GM10248 (cell line): ENCODE results near the gene SSPN.

Experiments used
- CTCF ChIA-PET: fragments of 300-600 bp; sonication (Branson Sonifier 250); formaldehyde crosslinking; extraction: SDS; loops from one replicate; lab custom pipeline; 2021; ENCODE audit warnings: antibody characterized with exemption; lab: Yijun Ruan, JAX
- POLR2A ChIA-PET: fragments of 350-650 bp; sonication (Branson Sonifier 250); formaldehyde crosslinking; extraction: SDS; loops from one replicate; lab custom pipeline; 2020; ENCODE audit warnings: antibody characterized with exemption; lab: Yijun Ruan, JAX
- DNase-seq: peaks from one replicate; pipeline ENCODE4 v3.0.0; 2012; ENCODE audit errors: extremely low spot score
- CTCF ChIP-seq: IDR thresholded peaks from 2 replicates; pipeline ENCODE4 v1.5.1; 2012; ENCODE audit warnings: mild to moderate bottlenecking, low read depth; ENCODE audit errors: extremely low read depth, missing control alignments, control extremely low read depth

Gene SSPN

GRCh38 chr12:26273811-26274210, 78.4 kb downstream of the SSPN start:
- CTCF ChIA-PET, result interaction anchor here (0.8 to 2.1 kb wide), 6 partner anchors 10 to 155 kb away, joined by 3 to 10 read pairs (median 4); no protein-coding TSS in a partner anchor
- POLR2A ChIA-PET, result no interaction called here
- no peak for TF ChIP-seq CTCF
- no peak for DNase-seq

DNA sequence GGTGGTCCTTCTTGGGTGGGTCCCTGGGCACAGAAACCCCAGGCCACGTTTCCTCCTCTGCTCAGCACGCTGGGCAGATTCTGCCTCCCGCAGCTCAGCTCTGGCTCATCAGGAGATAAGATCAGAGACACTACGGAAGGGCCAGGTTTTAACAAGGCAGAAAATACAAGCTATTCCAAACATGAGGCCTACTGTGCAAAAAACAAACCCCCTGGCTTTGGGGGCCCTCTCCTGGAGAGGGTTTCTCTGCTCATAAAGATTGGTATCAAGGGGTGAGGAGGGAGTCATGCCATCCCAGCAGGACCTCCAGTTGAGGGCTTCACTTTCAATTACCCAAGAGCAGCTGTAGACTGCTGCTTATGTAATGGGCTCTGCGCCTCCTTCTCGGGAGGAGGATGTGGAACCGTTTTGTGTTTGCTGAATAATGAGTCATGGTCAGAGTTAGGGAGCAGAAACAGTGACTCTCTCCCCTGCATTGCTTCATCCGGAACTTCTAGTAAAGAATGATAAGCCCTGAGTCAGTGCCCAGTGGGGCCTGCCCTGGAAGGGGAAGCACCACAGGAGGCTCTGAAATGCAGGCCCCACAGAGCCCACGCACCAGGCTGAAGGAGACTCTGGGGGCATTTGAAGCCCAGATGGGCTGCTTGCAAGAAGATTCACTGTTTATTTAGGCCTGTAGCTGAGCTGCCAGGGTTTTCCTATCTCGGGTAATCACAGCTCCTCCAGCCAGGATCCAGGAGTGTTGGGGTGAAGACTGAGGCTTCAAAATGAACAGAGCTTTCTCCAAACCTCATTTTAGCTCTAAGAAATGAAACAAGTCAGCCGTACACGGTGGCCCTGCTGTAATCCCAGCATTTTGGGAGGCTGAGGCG, 79.3 kb downstream of the SSPN start:
- no peak for TF ChIP-seq CTCF
- DNase-seq, result peak; percentile 80
- CTCF ChIA-PET, result interaction anchor here (1.0 to 2.1 kb wide), 6 partner anchors 9 to 156 kb away, joined by 3 to 10 read pairs (median 5); no protein-coding TSS in a partner anchor
- POLR2A ChIA-PET, result no interaction called here

GRCh38 chr12:26275313-26276131, 80.1 kb downstream of the SSPN start:
- ChIA-PET POLR2A (no interaction called here), CTCF (interaction anchor here (0.9 to 1.6 kb wide), 5 partner anchors 8 to 25 kb away, joined by 3 to 5 read pairs (median 4); no protein-coding TSS in a partner anchor)
- DNase-seq, result no peak
- no peak for TF ChIP-seq CTCF

- no peak for DNase-seq
- POLR2A ChIA-PET, result no interaction called here
- no peak for TF ChIP-seq CTCF
- CTCF ChIA-PET, result interaction anchor here (0.9 to 1.3 kb wide), 2 partner anchors 13 to 22 kb away, joined by 3 to 4 read pairs; no protein-coding TSS in a partner anchor
Observed at GRCh38 chr12:26276709-26277108, 81.3 kb downstream of the SSPN start.

DNA sequence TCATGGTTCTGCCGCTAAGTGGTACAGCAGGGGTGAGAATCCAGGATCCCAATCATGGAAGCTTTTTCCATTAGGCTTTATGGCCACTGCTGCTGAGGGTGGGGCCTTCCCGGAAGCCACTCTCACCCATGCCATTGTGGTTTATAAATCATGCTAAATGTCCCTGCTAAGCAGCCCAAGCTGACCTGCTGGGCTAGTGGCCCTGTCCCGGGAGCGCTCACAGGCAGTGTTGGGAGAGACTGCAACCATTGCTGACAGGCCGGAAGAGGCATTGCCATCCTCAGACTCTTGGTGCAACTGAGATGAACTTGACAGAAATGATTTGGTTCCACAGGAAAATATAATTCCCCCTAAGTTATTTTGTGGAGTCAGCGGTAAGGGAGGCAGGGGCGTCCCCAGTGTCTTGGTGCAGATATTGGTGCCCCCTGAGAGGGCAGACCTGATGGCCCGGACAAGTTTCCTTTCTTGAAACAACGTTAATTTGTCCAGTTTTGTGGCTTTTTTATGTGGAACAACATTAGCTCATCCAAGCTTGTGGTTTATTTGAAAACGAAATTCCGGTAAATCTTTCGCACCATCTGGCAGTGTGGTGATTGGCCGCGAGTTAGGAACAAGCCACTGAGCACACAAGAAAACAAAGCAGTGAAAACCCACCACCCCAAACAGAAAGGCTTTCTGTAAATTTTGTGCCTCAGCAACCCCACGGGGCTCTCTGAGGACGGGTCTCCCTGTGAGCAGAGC, 82.3 kb downstream of the SSPN start:
- TF ChIP-seq CTCF, result no peak
- ChIA-PET POLR2A (no interaction called here), CTCF (interaction anchor here (1.2 to 1.4 kb wide), 2 partner anchors 8 to 15 kb away, joined by 3 read pairs; no protein-coding TSS in a partner anchor)
- DNase-seq, result no peak

DNA sequence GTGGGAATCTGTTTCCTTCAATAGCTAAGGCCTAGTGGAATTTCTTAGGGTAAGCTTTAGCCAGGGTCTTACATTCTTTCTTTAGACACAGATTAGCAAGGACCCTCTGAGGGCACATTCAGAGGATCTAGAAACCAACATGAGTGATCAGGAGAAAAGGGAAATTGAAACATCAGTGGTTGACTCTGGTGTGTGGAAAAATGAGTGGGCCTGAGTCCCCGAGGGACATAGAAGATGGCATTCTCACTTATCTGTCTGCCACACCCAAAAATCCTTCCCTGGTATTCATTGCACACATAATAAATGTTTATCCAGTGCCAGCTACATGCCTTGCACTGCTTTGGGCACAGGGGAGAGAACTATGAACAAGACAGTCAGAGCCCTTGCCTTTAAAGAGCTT, 82.9 kb downstream of the SSPN start:
- ChIA-PET CTCF (interaction anchor here (1.2 to 1.4 kb wide), 3 partner anchors 8 to 19 kb away, joined by 3 read pairs; no protein-coding TSS in a partner anchor), POLR2A (no interaction called here)
- no peak for TF ChIP-seq CTCF
- no peak for DNase-seq
